GM23338 (cell line): ENCODE measurements around the gene EXOG. TPM values are rescaled to one million over a fixed set of nuclear protein-coding genes. Genes with fewer than 3 reads are reported as not detected.

Source experiments
- ATAC-seq: fragments of 200-7000 bp; cut with Tn5 transposase; 3 replicates; pipeline ENCODE4 v1.9.1; 2020
- DNase-seq: peaks from one replicate; pipeline ENCODE4 v3.0.0-alpha.2; 2015; ENCODE audit warnings: low spot score
- H2AFZ ChIP-seq: fragments of 200-600 bp; sonication (generic); 2 replicates; pipeline ENCODE4 v1.8.0; 2016; ENCODE audit warnings: antibody characterized with exemption, mild to moderate bottlenecking, moderate library complexity
- H3F3A ChIP-seq: fragments of 200-600 bp; sonication (generic); replicated peaks from 2 replicates; pipeline ENCODE4 v1.8.0; 2017; ENCODE audit warnings: antibody characterized with exemption, mixed run types, low read depth
- H3K27ac ChIP-seq: fragments of 200-600 bp; sonication (generic); 2 replicates; pipeline ENCODE4 v1.6.1; 2016; ENCODE audit warnings: low read depth
- H3K27me3 ChIP-seq: fragments of 200-600 bp; sonication (generic); 2 replicates; pipeline ENCODE4 v1.8.0; 2016; ENCODE audit warnings: mild to moderate bottlenecking, mixed run types, moderate library complexity; ENCODE audit not compliant: insufficient read depth
- H3K36me3 ChIP-seq: fragments of 200-600 bp; sonication (generic); 2 replicates; pipeline ENCODE4 v1.8.0; 2016; ENCODE audit warnings: mild to moderate bottlenecking; ENCODE audit not compliant: insufficient read depth
- H3K4me1 ChIP-seq: fragments of 200-600 bp; sonication (generic); 2 replicates; pipeline ENCODE4 v1.8.0; 2016; ENCODE audit warnings: mild to moderate bottlenecking, moderate library complexity; ENCODE audit not compliant: insufficient read depth
- H3K4me2 ChIP-seq: fragments of 200-600 bp; sonication (generic); 2 replicates; pipeline ENCODE4 v1.7.1; 2017; ENCODE audit warnings: mixed run types
- H3K4me3 ChIP-seq: fragments of 200-600 bp; sonication (generic); 2 replicates; pipeline ENCODE4 v1.6.1; 2016; ENCODE audit warnings: mixed run types
- H3K79me2 ChIP-seq: fragments of 200-600 bp; sonication (generic); replicated peaks from 2 replicates; pipeline ENCODE4 v1.8.0; 2017; ENCODE audit warnings: mild to moderate bottlenecking; ENCODE audit not compliant: insufficient read depth
- H3K9me2 ChIP-seq: fragments of 200-600 bp; sonication (generic); 2 replicates; pipeline ENCODE4 v1.8.0; 2017; ENCODE audit not compliant: insufficient read depth
- H4K20me1 ChIP-seq: fragments of 200-600 bp; sonication (generic); replicated peaks from 2 replicates; pipeline ENCODE4 v1.8.0; 2017; ENCODE audit warnings: mild to moderate bottlenecking; ENCODE audit not compliant: insufficient read depth
- H3K27ac Mint-ChIP-seq: 2 replicates; pipeline ENCODE4 v1.8.0; 2020; ENCODE audit warnings: inconsistent platforms, mild to moderate bottlenecking, moderate library complexity, mixed read lengths
- H3K27me3 Mint-ChIP-seq: 3 replicates; pipeline ENCODE4 v1.8.0; 2022; ENCODE audit warnings: low read depth, mild to moderate bottlenecking, moderate library complexity, mixed read lengths, inconsistent platforms; ENCODE audit not compliant: insufficient read depth, poor library complexity
- H3K36me3 Mint-ChIP-seq: 3 replicates; pipeline ENCODE4 v1.8.0; 2021; ENCODE audit warnings: low read depth, mild to moderate bottlenecking, inconsistent platforms, moderate library complexity, mixed read lengths
- H3K4me1 Mint-ChIP-seq: 3 replicates; pipeline ENCODE4 v1.8.0; 2020; ENCODE audit warnings: mild to moderate bottlenecking, inconsistent platforms, mixed read lengths
- H3K4me3 Mint-ChIP-seq: 3 replicates; pipeline ENCODE4 v1.8.0; 2021; ENCODE audit warnings: moderate library complexity, mild to moderate bottlenecking, inconsistent platforms, mixed read lengths
- H3K9me3 Mint-ChIP-seq: 3 replicates; pipeline ENCODE4 v1.8.0; 2020; ENCODE audit warnings: moderate library complexity, mild to moderate bottlenecking, inconsistent platforms, mixed read lengths
- CREB1 ChIP-seq: fragments of 250-450 bp; sonication (Bioruptor Pico); IDR thresholded peaks from 2 replicates; pipeline ENCODE4 v1.5.0; 2020; ENCODE audit warnings: low read depth, mild to moderate bottlenecking, moderate library complexity
- CTCF ChIP-seq, 2 experiments: fragments of 200-600 bp in 1 of 2; sonication (generic) in 1 of 2; conservative IDR thresholded peaks; 2 replicates each; pipeline versions ENCODE4 v1.5.1 to v1.6.1; 2016 to 2017; ENCODE audit warnings: antibody characterized with exemption in 2 of 2, low read depth in 2 of 2, mild to moderate bottlenecking in 2 of 2, moderate library complexity in 1 of 2
- JUNB ChIP-seq: IDR thresholded peaks from one replicate; pipeline ENCODE4 v1.6.1; 2016; ENCODE audit warnings: antibody characterized with exemption; ENCODE audit not compliant: unreplicated experiment
- REST ChIP-seq: IDR thresholded peaks from one replicate; pipeline ENCODE4 v1.6.1; 2018; ENCODE audit warnings: antibody characterized with exemption; ENCODE audit not compliant: unreplicated experiment
- ZNF462 ChIP-seq: fragments of 250-450 bp; sonication (Bioruptor Pico); IDR thresholded peaks from 2 replicates; pipeline ENCODE4 v1.5.0; 2020; ENCODE audit warnings: mild to moderate bottlenecking, moderate library complexity
- polyA plus RNA-seq: library from polyadenylated mRNA; unstranded; fragments of >200 nt; fragmentation: Nextera tagmentation; extraction: Ambion mirVana; gene quantifications from 2 replicates; pipeline ENCODE4 v1.2.1, GENCODE V29; 2016
- total RNA-seq: library from RNA; depleted of rRNA; stranded (reverse); fragments of >200 nt; shearing (Covaris generic); gene quantifications from 2 replicates; pipeline ENCODE4 v1.2.3, GENCODE V29; 2014

EXOG gene
- total and polyA plus RNA-seq, 2 experiments from 2014 or later, result 9.7 to 11.3 TPM

- Histone ChIP-seq H3K27ac (no peak overlapping the region), H4K20me1 (no peaks in the 10 kb centered on the region), H3K4me3 (no peak overlapping the region), H3K9me2 (0 out of 2 replicates have a peak, but pooled peaks cover 3% of the 10 kb centered on the region), H2AFZ (no peak overlapping the region), H3K4me1 (no peaks in the 10 kb centered on the region), H3K36me3 (no peaks in the 10 kb centered on the region), H3K27me3 (no peaks in the 10 kb centered on the region), H3K4me2 (no peak overlapping the region), H3F3A (no peaks in the 10 kb centered on the region), H3K79me2 (no peaks in the 10 kb centered on the region)
- DNase-seq (no peak), ATAC-seq (no peak)
- Mint-ChIP-seq H3K27ac (no peak overlapping the region), H3K4me1 (peaks cover 13% of the 10 kb centered on the region), H3K9me3 (no peaks in the 10 kb centered on the region; the same call in 1 of the 3 replicates), H3K4me3 (no peak overlapping the region), H3K36me3 (peaks cover 33% of the 10 kb centered on the region), H3K27me3 (peaks cover 4% of the 10 kb centered on the region)
- TF ChIP-seq CTCF (conservative IDR thresholded peaks at IDR 0.05; ENCODE audit: low read depth in 2 of 2), result no peak
- no peak for TF ChIP-seq CREB1 (CRISPR knock-in tag)
- no peak for TF ChIP-seq JUNB
- no peak for TF ChIP-seq ZNF462 (CRISPR knock-in tag)
- TF ChIP-seq REST, result no peak
Observed at GRCh38 chr3:38549957-38550840, 54.1 kb downstream of the EXOG start.
